SKM-1 treated with dmso at 0.1 percent for 144 hours (cell line): Measurements from ENCODE around the gene NDUFA1.
"Not testable (repeated sequence)": the region's sequence is repeated elsewhere in the genome, so short reads cannot be mapped to it uniquely, and the experiment has no call there.

Experiments used
- DNase-seq: peaks from one replicate; lab custom pipeline; 2025; ENCODE audit not compliant: unreplicated experiment; lab: John Stamatoyannopoulos, UW

The NDUFA1 gene

DNA sequence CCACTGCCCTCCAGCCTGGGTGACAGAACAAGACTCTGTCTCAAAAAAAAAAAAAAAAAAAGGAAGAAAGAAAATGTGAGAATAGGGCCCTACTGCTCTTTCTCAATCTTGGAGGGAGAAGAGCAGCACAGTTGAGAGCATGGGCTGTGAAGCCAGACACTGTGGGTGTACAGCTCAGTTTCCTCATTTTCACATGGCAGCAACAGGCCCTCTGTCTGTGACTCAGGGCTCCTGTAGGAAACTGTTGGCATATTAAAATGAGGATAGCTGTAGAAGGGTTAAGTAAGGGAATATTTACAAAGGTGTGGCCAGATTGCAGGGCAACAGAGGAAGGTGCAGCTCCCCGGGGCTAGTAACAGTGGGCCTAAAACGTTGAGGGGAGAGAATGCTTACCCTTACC is 27.5 kb downstream of the NDUFA1 start:
- DNase-seq, result peak; percentile 63

DNA sequence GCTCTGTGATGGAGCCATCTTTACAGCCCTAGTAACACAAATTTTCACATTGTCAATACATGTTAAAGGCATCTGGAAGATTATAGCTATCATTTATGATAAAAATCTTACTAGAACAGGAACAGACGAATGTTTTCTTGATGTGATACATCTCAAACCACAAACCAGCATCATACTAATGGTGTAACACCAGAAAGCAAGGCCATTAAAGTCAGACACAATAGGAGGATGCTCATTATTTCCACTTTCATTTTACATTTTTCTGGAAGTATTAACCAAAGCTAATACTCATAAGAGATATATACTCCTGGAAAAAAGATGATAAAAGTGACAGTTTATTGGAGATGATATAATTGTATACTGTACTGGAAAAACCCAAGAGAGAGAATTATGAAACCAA is 29.3 kb downstream of the NDUFA1 start:
- no peak for DNase-seq

DNA sequence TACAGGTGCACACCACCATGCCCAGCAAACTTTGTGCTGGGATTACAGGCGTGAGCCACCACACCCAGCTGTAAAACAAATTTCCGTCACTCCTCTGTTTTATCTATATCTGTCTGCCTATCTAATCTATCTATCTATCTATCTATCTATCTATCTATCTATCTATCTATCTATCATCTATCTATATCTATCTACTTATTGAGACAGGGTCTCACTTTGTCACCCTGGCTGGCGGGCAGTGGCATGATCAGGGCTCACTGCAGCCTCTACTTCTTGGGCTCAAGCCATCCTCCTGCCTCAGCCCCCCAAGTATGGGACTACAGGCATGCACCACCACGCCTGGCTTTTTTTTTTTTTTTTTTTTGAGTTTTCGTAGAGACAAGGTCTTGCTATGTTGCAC is 44.7 kb downstream of the NDUFA1 start:
- DNase-seq, result no peak

DNA sequence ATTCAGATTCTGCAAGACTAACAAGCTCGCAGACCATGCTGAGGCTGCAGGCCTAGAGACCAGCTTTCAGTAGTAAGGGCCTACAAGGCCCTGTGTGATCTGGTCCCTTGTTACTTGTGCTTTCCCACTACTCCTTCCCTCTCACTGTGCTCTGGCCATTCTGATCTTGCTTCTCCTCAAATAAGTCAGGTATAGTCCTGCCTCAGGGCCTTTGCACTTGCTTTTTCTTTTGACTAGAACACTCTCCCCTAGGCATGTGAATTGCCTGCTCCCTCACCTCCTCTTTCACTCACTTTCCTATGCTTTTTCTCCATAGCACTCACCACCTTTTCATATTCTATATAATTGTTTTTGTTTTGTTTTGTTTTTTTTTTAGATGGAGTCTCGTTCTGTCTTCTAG is 46.2 kb downstream of the NDUFA1 start:
- no peak for DNase-seq

DNA sequence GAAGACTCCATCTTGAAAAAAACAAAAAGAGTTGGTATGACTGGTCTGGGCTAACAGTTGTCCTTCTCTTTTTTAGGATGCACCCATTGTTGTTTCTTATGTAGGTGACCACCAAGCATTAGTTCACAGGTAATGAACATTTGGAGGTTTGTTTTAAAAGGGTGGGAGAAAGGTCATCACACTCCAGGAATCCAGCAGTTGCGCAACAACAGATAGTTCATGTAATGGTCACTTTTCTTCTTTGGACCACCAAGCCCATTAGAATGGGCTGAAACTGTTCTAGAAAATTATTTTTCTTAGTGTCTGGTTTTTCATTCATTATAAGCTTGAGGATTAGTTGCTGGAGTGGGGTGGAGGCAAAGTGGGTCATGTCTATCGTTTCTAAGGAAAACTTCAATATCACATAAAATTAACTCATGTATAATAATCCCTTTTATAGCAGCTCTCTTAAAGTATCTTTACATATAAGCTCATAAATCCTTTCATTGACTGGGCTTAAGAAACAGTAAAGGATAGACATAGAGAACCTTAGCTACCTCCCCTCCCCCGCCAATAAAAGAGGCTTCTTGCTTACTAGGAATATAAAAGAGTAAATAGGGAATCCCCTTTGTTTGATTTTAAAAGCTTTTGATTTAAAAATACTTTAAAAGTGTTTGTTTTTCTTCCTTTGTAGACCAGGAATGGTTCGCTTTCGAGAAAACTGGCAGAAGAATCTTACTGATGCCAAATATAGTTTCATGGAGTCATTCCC is 48.4 kb downstream of the NDUFA1 start:
- DNase-seq, result no peak

DNA sequence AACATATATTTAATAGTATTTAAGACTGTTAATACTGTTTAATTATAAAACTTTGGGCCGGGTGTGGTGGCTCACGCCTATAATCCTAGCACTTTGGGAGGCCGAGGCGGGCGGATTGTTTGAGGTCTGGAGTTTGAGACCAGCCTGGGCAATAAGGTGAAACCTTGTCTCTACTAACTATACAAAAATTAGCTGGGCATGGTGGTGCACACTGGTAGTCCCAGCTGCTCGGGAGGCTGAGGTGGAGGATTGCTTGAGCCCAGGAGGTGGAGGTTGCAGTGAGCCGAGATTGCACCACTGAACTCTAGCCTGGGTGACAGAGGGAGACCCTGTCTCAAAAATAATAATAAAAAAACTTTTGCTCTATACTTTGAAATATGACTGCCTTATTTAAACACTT is 50.8 kb downstream of the NDUFA1 start:
- not testable (repeated sequence) for DNase-seq
